Type B pancreatic cell (in vitro differentiated cells): ENCODE data around the gene ADAMTS20. TPM values are rescaled to one million over a fixed set of nuclear protein-coding genes. Genes with fewer than 3 reads are reported as not detected.

Experiments used
- DNase-seq: peaks from one replicate; pipeline ENCODE4 v3.0.0; 2021; ENCODE audit warnings: mixed read lengths; ENCODE audit not compliant: unreplicated experiment; ENCODE audit errors: extremely low spot score
- H3K27ac Mint-ChIP-seq: 2 replicates; pipeline ENCODE4 v1.8.0; 2021; ENCODE audit warnings: mild to moderate bottlenecking, mixed read lengths
- H3K27me3 Mint-ChIP-seq: 2 replicates; pipeline ENCODE4 v1.8.0; 2021; ENCODE audit warnings: mixed read lengths
- H3K36me3 Mint-ChIP-seq: 2 replicates; pipeline ENCODE4 v1.8.0; 2021; ENCODE audit warnings: mixed read lengths
- H3K4me1 Mint-ChIP-seq: one replicate; pipeline ENCODE4 v1.8.0; 2021; ENCODE audit warnings: mixed read lengths; ENCODE audit not compliant: unreplicated experiment
- H3K4me3 Mint-ChIP-seq: 2 replicates; pipeline ENCODE4 v1.8.0; 2021; ENCODE audit warnings: mild to moderate bottlenecking, mixed read lengths
- H3K9me3 Mint-ChIP-seq: 2 replicates; pipeline ENCODE4 v1.8.0; 2021; ENCODE audit warnings: mixed read lengths
- CTCF ChIP-seq: fragments of 200-600 bp; sonication (generic); conservative IDR thresholded peaks from 2 replicates; pipeline ENCODE4 v1.5.0; 2021; ENCODE audit warnings: antibody characterized with exemption, mild to moderate bottlenecking
- total RNA-seq: library from RNA; stranded (reverse); gene quantifications from 2 replicates; pipeline ENCODE4 v1.2.1, GENCODE V29; 2021; ENCODE audit warnings: low replicate concordance

The ADAMTS20 gene
- total RNA-seq, 1 donor from 2014 or later: 3.1 TPM

DNA sequence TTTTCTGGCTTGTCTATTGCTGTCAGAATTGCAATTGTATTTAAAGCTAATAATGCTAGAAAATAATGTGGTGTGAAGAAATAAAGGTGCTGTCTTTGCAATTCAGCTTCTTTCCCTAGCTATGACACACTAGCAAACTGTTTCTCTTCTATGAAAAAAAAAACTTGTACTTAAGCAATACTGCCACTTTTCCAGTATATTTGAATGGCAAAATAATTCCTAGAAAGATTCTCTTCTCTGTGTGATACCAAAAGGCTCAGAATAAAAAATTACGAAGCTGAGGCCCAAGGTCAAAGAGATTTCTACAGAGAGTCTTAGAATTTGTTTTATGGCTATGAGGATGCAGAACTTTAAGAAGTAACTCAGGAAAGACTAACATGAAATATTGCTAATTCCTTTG, 235.5 kb downstream of the ADAMTS20 start:
- DNase-seq: no peak
- Mint-ChIP-seq H3K9me3 (no peaks in the 10 kb centered on the region), H3K27ac (no peak overlapping the region), H3K4me1 (peaks cover 19% of the 10 kb centered on the region), H3K27me3 (no peaks in the 10 kb centered on the region), H3K4me3 (peak overlapping the region; percentile 44), H3K36me3 (no peaks in the 10 kb centered on the region)
- TF ChIP-seq CTCF: no peak

GRCh38 chr12:43315961-43316360, 236.0 kb downstream of the ADAMTS20 start:
- Mint-ChIP-seq H3K36me3 (no peaks in the 10 kb centered on the region), H3K4me3 (no peak overlapping the region), H3K4me1 (peaks cover 22% of the 10 kb centered on the region), H3K9me3 (peaks cover 2% of the 10 kb centered on the region), H3K27me3 (no peaks in the 10 kb centered on the region), H3K27ac (no peak overlapping the region)
- DNase-seq: no peak
- no peak for TF ChIP-seq CTCF

GRCh38 chr12:43312991-43313505, 239.0 kb downstream of the ADAMTS20 start:
- no peak for TF ChIP-seq CTCF
- Mint-ChIP-seq H3K27me3 (no peaks in the 10 kb centered on the region), H3K4me1 (peaks cover 26% of the 10 kb centered on the region), H3K9me3 (peaks cover 6% of the 10 kb centered on the region), H3K27ac (no peak overlapping the region), H3K4me3 (no peak overlapping the region), H3K36me3 (no peaks in the 10 kb centered on the region)
- DNase-seq: no peak

DNA sequence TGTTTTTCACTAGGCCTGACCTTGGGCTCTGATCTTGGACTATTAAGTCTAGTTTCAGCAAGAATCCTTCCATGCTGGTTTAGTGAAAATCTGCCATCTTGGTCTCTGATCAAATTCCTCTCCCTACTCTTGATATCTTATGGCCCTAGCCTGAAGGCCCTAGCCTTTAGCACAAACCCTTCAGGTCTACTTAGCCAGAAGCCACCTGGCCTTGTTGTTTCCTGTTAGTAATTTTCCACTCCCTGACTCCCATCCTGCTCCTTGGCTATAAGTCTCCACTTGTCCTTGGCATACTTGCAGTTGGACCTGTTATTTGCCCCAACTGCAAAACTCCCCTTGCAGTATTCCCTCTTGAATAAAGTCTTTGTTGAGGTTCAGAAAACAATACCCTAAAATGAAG, 241.4 kb downstream of the ADAMTS20 start:
- peaks cover 6% of the 10 kb centered on the region for H3K9me3 Mint-ChIP-seq
- no peak for DNase-seq
- TF ChIP-seq CTCF: no peak
- H3K27ac Mint-ChIP-seq: no peak overlapping the region
- no peaks in the 10 kb centered on the region for H3K36me3 Mint-ChIP-seq
- H3K4me1 Mint-ChIP-seq: peaks cover 8% of the 10 kb centered on the region
- no peak overlapping the region for H3K4me3 Mint-ChIP-seq
- no peaks in the 10 kb centered on the region for H3K27me3 Mint-ChIP-seq

- DNase-seq: no peak
- Mint-ChIP-seq H3K9me3 (peaks cover 6% of the 10 kb centered on the region), H3K4me1 (peaks cover 8% of the 10 kb centered on the region)
Observed at GRCh38 chr12:43309959-43310358, 242.0 kb downstream of the ADAMTS20 start.

More at GRCh38 chr12:43309959-43310358, 242.0 kb downstream of the ADAMTS20 start:
- Mint-ChIP-seq H3K4me3 (no peak overlapping the region), H3K27ac (no peak overlapping the region), H3K27me3 (no peaks in the 10 kb centered on the region), H3K36me3 (no peaks in the 10 kb centered on the region)
- TF ChIP-seq CTCF: no peak
